NCI-H128 (cell line): ENCODE data around the gene TPI1.
A peak's percentile ranks its signal among the peaks of the same experiment; 100 is the strongest.
"Not testable (repeated sequence)": the region's sequence is repeated elsewhere in the genome, so short reads cannot be mapped to it uniquely, and the experiment has no call there.

Source experiments
- DNase-seq: peaks from one replicate; lab custom pipeline; 2025; ENCODE audit not compliant: unreplicated experiment; lab: John Stamatoyannopoulos, UW

TPI1 gene

GRCh38 chr12:6868211-6869048 lies 1.1 kb downstream of the TPI1 start:
- DNase-seq, result no peak

- peak; percentile 70 for DNase-seq
Measured at GRCh38 chr12:6869049-6870021, 2.0 kb downstream of the TPI1 start.

GRCh38 chr12:6870304-6870703 lies 3.0 kb downstream of the TPI1 start:
- DNase-seq, result not testable (repeated sequence)

GRCh38 chr12:6871052-6871957 lies 4.0 kb downstream of the TPI1 start:
- no peak for DNase-seq

GRCh38 chr12:6872073-6873048 lies 5.0 kb downstream of the TPI1 start:
- DNase-seq, result peak; percentile 75

- DNase-seq, result peak; percentile 95
Measured at GRCh38 chr12:6873094-6874014, 6.0 kb downstream of the TPI1 start, which contains the start of gene SPSB2. TSS of gene SPSB2 (minus strand) at chr12:6873303. CDS start at chr12:6872901, 402 bp downstream.

GRCh38 chr12:6874015-6874368 lies 6.7 kb downstream of the TPI1 start:
- not testable (repeated sequence) for DNase-seq

GRCh38 chr12:6879824-6880223 lies 12.5 kb downstream of the TPI1 start:
- not testable (repeated sequence) for DNase-seq

GRCh38 chr12:6883252-6883651 lies 15.9 kb downstream of the TPI1 start:
- DNase-seq, result no peak

- no peak for DNase-seq
Measured at GRCh38 chr12:6883683-6884082, 16.4 kb downstream of the TPI1 start.

GRCh38 chr12:6884539-6884938 lies 17.2 kb downstream of the TPI1 start:
- no peak for DNase-seq

GRCh38 chr12:6886206-6886999 lies 19.1 kb downstream of the TPI1 start:
- DNase-seq, result not testable (repeated sequence)

- no peak for DNase-seq
Measured at GRCh38 chr12:6887460-6887859, 20.1 kb downstream of the TPI1 start.

- DNase-seq, result no peak
Measured at GRCh38 chr12:6888360-6888759, 21.0 kb downstream of the TPI1 start.

GRCh38 chr12:6888794-6889193 lies 21.5 kb downstream of the TPI1 start:
- DNase-seq, result not testable (repeated sequence)

GRCh38 chr12:6889775-6890573 lies 22.6 kb downstream of the TPI1 start:
- DNase-seq, result not testable (repeated sequence)
